ENCODE results near the gene WDR18. TPM values are rescaled to one million over a fixed set of nuclear protein-coding genes. Genes with fewer than 3 reads are reported as not detected.

Gene WDR18
- total RNA-seq, 1 experiment from 2014 or later, result 43.3 TPM

DNA sequence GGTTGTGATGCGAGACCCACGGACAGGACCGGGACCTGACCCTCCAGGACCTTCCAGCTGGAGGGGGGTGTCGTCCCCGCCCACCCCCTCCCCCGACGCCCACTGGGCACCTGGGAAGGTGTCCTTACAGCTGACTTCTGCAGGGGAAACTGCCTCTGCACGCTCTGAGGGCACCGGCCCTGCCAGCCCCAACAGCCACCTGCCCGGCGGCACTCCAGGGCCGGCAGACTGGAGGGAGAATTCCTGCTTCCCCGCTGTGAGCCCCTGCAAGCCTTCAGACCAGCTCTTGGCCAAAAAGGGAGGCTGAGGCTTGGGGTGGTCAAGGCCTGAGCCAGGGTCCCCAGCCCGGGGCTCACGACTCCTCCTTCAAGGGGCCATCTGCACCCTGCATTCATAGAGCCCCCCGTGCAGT is 43.5 kb downstream of the WDR18 start:
- Mint-ChIP-seq H3K27ac (ENCODE audit: unreplicated experiment) (peak overlapping the region; percentile 61), H3K27me3 (ENCODE audit: unreplicated experiment) (no peaks in the 10 kb centered on the region), H3K9me3 (ENCODE audit: low read depth, unreplicated experiment) (no peaks in the 10 kb centered on the region), H3K4me1 (ENCODE audit: low read depth, unreplicated experiment) (no peaks in the 10 kb centered on the region), H3K4me3 (ENCODE audit: low read depth, unreplicated experiment) (peak overlapping the region; percentile 81), H3K36me3 (ENCODE audit: insufficient read depth, unreplicated experiment) (peaks cover 42% of the 10 kb centered on the region)
- no TSS peak for BruUV-seq (replicated peaks)
- TF ChIP-seq, protein P1, sequence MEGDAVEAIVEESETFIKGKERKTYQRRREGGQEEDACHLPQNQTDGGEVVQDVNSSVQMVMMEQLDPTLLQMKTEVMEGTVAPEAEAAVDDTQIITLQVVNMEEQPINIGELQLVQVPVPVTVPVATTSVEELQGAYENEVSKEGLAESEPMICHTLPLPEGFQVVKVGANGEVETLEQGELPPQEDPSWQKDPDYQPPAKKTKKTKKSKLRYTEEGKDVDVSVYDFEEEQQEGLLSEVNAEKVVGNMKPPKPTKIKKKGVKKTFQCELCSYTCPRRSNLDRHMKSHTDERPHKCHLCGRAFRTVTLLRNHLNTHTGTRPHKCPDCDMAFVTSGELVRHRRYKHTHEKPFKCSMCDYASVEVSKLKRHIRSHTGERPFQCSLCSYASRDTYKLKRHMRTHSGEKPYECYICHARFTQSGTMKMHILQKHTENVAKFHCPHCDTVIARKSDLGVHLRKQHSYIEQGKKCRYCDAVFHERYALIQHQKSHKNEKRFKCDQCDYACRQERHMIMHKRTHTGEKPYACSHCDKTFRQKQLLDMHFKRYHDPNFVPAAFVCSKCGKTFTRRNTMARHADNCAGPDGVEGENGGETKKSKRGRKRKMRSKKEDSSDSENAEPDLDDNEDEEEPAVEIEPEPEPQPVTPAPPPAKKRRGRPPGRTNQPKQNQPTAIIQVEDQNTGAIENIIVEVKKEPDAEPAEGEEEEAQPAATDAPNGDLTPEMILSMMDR (IDR thresholded peaks at IDR 0.05; ENCODE audit: unreplicated experiment), result no peak
- intact Hi-C loops (cut with micrococcal nuclease; ENCODE audit: unreplicated experiment), result no loop called here
- CTCF ChIA-PET, result interaction anchor here (0.6 kb wide), 1 partner anchor 51 kb away, joined by 7 read pairs; no protein-coding TSS in a partner anchor
- DNase-seq, result peak; percentile 17

DNA sequence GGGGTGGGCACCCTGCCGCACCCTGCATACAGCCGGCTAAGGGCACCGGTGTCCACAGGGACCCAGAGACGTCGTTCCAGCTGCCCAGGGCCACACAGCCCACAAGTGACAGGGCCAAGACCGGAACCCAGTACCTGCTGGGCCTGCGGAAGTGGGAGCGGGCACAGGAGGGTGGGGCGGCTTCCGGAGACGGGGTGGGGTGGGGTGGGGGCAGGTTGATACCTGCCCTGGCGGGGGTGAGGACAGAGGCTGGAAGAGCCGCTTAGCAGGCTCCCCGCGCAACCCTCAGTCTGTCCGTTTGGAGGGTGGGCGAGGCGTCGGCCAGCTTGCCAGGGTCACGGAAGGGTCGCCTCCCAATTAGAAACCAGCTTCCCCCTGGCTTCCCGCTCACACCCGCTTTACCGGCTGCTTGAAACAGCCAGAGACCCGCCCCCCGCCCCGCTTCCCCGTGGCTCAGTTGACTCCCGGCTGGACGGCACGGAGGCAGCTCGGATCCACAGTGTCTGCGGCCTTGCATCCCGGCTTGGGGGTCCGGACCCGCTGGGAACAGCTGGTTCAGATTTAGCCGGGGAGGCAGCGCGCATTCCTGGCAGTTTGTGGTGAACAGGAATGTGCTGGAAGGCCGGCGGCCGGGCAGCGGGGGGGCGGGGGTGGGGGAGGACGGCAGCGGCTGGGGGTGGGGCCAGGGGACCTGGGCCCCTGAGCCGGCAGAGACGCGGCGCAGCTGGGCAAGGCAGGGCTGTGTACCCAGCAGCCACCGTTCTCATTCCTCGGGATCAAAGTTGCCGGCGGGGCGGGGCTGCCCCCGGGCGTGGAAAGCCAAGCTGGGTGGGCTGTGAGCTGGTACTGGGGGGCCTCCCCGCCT is 44.1 kb downstream of the WDR18 start:
- H3K9me3 Mint-ChIP-seq (ENCODE audit: low read depth, unreplicated experiment), result no peaks in the 10 kb centered on the region
- TF ChIP-seq, protein P1 (IDR thresholded peaks at IDR 0.05; ENCODE audit: unreplicated experiment), result no peak
- peak; percentile 59 for DNase-seq
- CTCF ChIA-PET, result interaction anchor here (0.6 to 1.3 kb wide), 3 partner anchors 11 to 342 kb away, joined by 3 to 13 read pairs (median 7); partner anchors contain the start of gene ABCA7
- H3K4me3 Mint-ChIP-seq (ENCODE audit: low read depth, unreplicated experiment), result peak overlapping the region; percentile 81
- peaks cover 47% of the 10 kb centered on the region for H3K36me3 Mint-ChIP-seq (ENCODE audit: insufficient read depth, unreplicated experiment)
- no peaks in the 10 kb centered on the region for H3K4me1 Mint-ChIP-seq (ENCODE audit: low read depth, unreplicated experiment)
- intact Hi-C loops (cut with micrococcal nuclease; ENCODE audit: unreplicated experiment), result no loop called here
- H3K27me3 Mint-ChIP-seq (ENCODE audit: unreplicated experiment), result no peaks in the 10 kb centered on the region
- H3K27ac Mint-ChIP-seq (ENCODE audit: unreplicated experiment), result no peak overlapping the region
- no TSS peak for BruUV-seq (replicated peaks)

DNA sequence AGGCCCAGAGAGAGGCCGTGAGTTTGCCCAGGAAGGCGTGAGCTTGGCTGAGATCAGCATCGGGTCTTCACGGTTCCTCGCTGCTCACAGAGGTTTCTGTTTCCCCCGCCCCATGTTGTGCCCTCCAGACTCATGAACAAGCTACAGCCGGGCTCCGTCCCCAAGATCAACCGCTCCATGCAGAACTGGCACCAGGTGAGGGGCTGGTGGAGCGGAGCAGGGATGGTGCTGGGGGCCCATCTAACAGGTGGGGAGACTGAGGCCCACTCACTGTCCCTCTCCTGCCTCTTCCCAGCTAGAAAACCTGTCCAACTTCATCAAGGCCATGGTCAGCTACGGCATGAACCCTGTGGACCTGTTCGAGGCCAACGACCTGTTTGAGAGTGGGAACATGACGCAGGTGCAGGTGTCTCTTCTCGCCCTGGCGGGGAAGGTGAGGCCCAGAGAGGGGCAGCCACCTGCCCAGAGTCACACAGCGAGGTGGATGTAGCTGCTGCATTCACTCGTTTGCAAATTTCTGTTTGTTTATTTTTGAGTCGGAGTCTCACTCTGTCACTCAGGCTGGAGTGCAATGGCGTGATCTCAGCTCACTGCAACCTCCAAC is 48.2 kb downstream of the WDR18 start:
- CTCF ChIA-PET, result no interaction called here
- no peak overlapping the region for H3K27ac Mint-ChIP-seq (ENCODE audit: unreplicated experiment)
- intact Hi-C loops (cut with micrococcal nuclease; ENCODE audit: unreplicated experiment), result no loop called here
- no peak overlapping the region for H3K4me3 Mint-ChIP-seq (ENCODE audit: low read depth, unreplicated experiment)
- H3K36me3 Mint-ChIP-seq (ENCODE audit: insufficient read depth, unreplicated experiment), result peaks cover 65% of the 10 kb centered on the region
- no peaks in the 10 kb centered on the region for H3K27me3 Mint-ChIP-seq (ENCODE audit: unreplicated experiment)
- TF ChIP-seq, protein P1 (IDR thresholded peaks at IDR 0.05; ENCODE audit: unreplicated experiment), result no peak
- no TSS peak for BruUV-seq (replicated peaks)
- H3K9me3 Mint-ChIP-seq (ENCODE audit: low read depth, unreplicated experiment), result no peaks in the 10 kb centered on the region
- DNase-seq, result no peak
- H3K4me1 Mint-ChIP-seq (ENCODE audit: low read depth, unreplicated experiment), result peaks cover under 1% of the 10 kb centered on the region

DNA sequence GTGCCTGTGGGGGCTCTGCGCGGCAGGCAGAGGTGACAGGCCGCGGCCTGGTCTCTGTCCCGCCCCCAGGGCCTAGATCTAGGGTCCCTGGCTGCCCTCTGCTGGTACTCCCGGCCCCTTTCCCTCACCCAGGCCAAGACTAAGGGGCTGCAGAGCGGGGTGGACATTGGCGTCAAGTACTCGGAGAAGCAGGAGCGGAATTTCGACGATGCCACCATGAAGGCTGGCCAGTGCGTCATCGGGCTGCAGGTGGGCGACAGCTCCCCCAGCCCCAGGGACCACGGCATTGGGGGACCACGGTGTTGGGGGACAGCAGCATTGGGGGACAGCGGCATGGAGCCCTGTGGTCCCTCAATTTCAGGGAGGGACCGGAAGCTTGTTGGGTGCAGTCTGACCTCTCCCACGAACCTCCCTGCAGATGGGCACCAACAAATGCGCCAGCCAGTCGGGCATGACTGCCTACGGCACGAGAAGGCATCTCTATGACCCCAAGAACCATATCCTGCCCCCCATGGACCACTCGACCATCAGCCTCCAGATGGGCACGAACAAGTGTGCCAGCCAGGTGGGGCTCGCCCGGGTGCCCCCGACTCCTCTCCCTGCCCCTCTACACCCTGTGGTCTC is 52.0 kb downstream of the WDR18 start:
- TF ChIP-seq, protein P1 (IDR thresholded peaks at IDR 0.05; ENCODE audit: unreplicated experiment), result no peak
- peaks cover 77% of the 10 kb centered on the region for H3K36me3 Mint-ChIP-seq (ENCODE audit: insufficient read depth, unreplicated experiment)

More for the DNA sequence above, 52.0 kb downstream of the WDR18 start:
- Mint-ChIP-seq H3K27me3 (ENCODE audit: unreplicated experiment) (no peaks in the 10 kb centered on the region), H3K27ac (ENCODE audit: unreplicated experiment) (no peak overlapping the region), H3K4me3 (ENCODE audit: low read depth, unreplicated experiment) (no peak overlapping the region), H3K9me3 (ENCODE audit: low read depth, unreplicated experiment) (no peaks in the 10 kb centered on the region), H3K4me1 (ENCODE audit: low read depth, unreplicated experiment) (peaks cover 9% of the 10 kb centered on the region)
- DNase-seq, result no peak
- BruUV-seq (replicated peaks), result no TSS peak
- intact Hi-C loops (cut with micrococcal nuclease; ENCODE audit: unreplicated experiment), result no loop called here
- CTCF ChIA-PET, result no interaction called here

Data from Calu3 (cell line).